Measurements from ENCODE around the gene DUSP28. TPM values are rescaled to one million over a fixed set of nuclear protein-coding genes. Genes with fewer than 3 reads are reported as not detected.

Gene DUSP28
- total RNA-seq, 1 experiment from 2014 or later, result 4.9 TPM

DNA sequence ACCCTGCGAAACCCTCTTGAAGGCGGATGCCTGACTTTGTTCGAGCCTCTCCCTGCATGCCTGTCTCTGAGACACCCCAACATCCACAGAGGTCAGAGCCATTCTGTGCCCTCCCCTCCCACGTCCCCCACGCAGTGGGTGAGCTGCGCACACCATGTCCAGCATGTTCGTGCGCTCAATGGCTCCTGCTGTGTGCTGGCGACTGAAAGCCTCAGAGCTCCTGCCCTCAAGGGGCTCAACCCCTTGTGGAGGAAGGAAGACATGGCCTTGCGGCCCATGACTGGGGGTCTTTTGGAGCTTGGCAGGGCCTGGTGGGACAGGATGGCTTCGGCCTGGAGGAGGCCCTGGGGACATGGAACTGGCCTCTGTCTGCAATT lies 48.1 kb upstream of the DUSP28 start:
- Histone ChIP-seq H3K9me3 (ENCODE audit: low read depth, low read length, poor library complexity, severe bottlenecking) (no peaks in the 10 kb centered on the region), H3K36me3 (ENCODE audit: insufficient read depth, low read length, poor library complexity, severe bottlenecking) (no peaks in the 10 kb centered on the region), H3K4me3 (ENCODE audit: low read depth, low read length, poor library complexity, severe bottlenecking) (no peak overlapping the region), H3K27me3 (replicated peaks; ENCODE audit: insufficient read depth, low read depth, low read length, poor library complexity) (no peaks in the 10 kb centered on the region), H3K27ac (ENCODE audit: low read depth, low read length, poor library complexity, severe bottlenecking) (no peak overlapping the region), H3K4me1 (ENCODE audit: insufficient read depth, low read length, poor library complexity, severe bottlenecking) (no peaks in the 10 kb centered on the region)
- no TSS peak for BruUV-seq (replicated peaks)
- ChIA-PET CTCF (no interaction called here), POLR2A (ENCODE audit: low non-redundant PET) (no interaction called here)
- intact Hi-C loops (cut with micrococcal nuclease; ENCODE audit: unreplicated experiment), result no loop called here
- TF ChIP-seq CTCF (conservative IDR thresholded peaks at IDR 0.05; ENCODE audit: low read depth, low read length) (no peak), EZH2 (IDR thresholded peaks at IDR 0.05; ENCODE audit: borderline replicate concordance, low read depth, low read length, poor library complexity, severe bottlenecking) (no peak)
- no peak for DNase-seq (ENCODE audit: low spot score)

DNA sequence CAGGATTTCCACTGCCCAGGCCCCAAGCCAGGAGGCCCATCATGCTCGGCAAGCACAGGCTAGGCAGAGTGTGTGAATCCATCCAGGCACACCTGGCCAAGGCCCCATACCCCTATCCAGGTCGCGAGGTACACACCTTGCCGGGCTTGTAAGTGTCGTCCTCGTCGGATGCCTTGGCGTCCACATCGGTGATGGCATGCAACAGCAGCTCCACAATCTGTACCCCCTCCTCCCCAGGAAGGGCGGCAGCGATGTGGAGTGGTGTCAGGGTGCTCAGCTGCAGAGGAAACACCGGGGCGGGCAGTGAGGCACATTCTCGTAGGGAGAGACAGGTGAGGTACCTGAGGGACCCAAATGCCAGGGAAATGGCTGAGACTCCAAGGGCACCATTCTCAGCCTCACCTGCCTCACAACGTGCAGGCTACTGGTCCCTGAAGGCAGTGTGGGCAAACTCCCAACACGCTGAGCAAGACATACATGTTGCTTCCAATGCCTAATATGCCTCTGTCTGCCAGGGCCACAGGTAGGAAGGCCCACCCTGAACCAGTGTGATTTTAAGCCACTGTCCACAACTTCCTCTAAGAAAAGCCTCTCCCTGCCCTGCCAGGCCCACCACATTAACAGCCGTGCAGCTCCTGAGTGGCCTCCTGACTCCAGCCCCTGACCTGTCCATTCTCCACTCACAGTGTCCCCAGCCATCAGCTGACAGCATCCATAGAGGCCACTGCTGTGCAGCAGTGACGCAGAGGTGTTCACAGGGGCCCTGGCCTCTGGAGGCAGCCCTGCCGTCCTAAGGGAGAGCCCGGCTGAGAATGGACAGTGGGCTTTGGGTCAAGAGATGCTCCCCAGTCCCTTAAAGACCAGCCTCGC lies 47.3 kb upstream of the DUSP28 start:
- no peak for DNase-seq (ENCODE audit: low spot score)
- POLR2A ChIA-PET (ENCODE audit: low non-redundant PET), result no interaction called here
- intact Hi-C loops (cut with micrococcal nuclease; ENCODE audit: unreplicated experiment), result no loop called here

DNA sequence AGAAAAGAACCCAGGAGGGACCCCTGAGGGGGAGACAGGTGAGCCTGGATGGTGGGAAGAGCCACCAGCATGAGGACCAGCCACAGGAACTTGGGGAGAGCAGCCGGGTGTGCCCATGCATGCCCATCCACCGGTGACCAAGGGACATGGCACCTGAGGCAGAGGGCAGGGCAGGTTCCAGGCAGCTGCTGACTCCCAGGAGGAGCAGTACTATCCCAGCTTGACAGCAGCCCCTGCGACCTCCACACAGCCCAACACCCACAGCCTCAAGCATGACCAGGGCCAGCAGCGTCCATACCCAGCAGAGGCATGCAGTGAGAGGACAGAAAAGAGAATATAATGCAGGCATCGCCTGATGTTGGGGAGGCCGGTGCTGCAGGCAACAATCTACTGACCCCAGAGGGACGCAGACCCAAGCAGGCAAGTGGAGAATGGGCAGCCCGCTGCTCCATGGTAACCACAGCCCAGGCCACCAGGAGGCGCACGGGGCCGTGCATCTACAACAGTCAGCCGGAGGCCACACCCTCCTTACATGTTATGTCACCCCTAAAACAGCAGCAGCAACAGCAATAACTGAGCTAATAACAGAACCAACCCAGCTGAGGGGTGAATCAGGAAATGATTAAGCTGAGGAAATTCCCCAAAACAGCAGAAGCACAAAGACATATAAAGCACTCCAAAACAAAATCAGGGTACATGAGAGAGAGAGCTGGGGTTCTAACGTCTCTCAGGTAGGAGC lies 46.4 kb upstream of the DUSP28 start:
- H3K27ac ChIP-seq (ENCODE audit: low read depth, low read length, poor library complexity, severe bottlenecking), result no peak overlapping the region
- ChIA-PET CTCF (interaction anchor here (0.6 to 0.8 kb wide), 3 partner anchors 48 to 327 kb away, joined by 3 to 4 read pairs (median 3); no protein-coding TSS in a partner anchor), POLR2A (ENCODE audit: low non-redundant PET) (no interaction called here)
- no peaks in the 10 kb centered on the region for H3K36me3 ChIP-seq (ENCODE audit: insufficient read depth, low read length, poor library complexity, severe bottlenecking)
- no TSS peak for BruUV-seq (replicated peaks)
- TF ChIP-seq CTCF (conservative IDR thresholded peaks at IDR 0.05; ENCODE audit: low read depth, low read length) (peak; percentile 89), EZH2 (IDR thresholded peaks at IDR 0.05; ENCODE audit: borderline replicate concordance, low read depth, low read length, poor library complexity, severe bottlenecking) (no peak)
- H3K4me3 ChIP-seq (ENCODE audit: low read depth, low read length, poor library complexity, severe bottlenecking), result no peak overlapping the region
- no peaks in the 10 kb centered on the region for H3K4me1 ChIP-seq (ENCODE audit: insufficient read depth, low read length, poor library complexity, severe bottlenecking)
- peak; percentile 76 for DNase-seq (ENCODE audit: low spot score)
- no peaks in the 10 kb centered on the region for H3K9me3 ChIP-seq (ENCODE audit: low read depth, low read length, poor library complexity, severe bottlenecking)
- H3K27me3 ChIP-seq (replicated peaks; ENCODE audit: insufficient read depth, low read depth, low read length, poor library complexity), result no peaks in the 10 kb centered on the region
- intact Hi-C loops (cut with micrococcal nuclease; ENCODE audit: unreplicated experiment), result no loop called here

More for the DNA sequence above, 47.3 kb upstream of the DUSP28 start:
- CTCF ChIA-PET, result no interaction called here
- BruUV-seq (replicated peaks), result no TSS peak
- no peak for TF ChIP-seq EZH2 (IDR thresholded peaks at IDR 0.05; ENCODE audit: borderline replicate concordance, low read depth, low read length, poor library complexity, severe bottlenecking)
- TF ChIP-seq CTCF (conservative IDR thresholded peaks at IDR 0.05; ENCODE audit: low read depth, low read length), result no peak
- no peaks in the 10 kb centered on the region for H3K9me3 ChIP-seq (ENCODE audit: low read depth, low read length, poor library complexity, severe bottlenecking)
- no peak overlapping the region for H3K4me3 ChIP-seq (ENCODE audit: low read depth, low read length, poor library complexity, severe bottlenecking)
- no peak overlapping the region for H3K27ac ChIP-seq (ENCODE audit: low read depth, low read length, poor library complexity, severe bottlenecking)
- no peaks in the 10 kb centered on the region for H3K4me1 ChIP-seq (ENCODE audit: insufficient read depth, low read length, poor library complexity, severe bottlenecking)
- H3K36me3 ChIP-seq (ENCODE audit: insufficient read depth, low read length, poor library complexity, severe bottlenecking), result no peaks in the 10 kb centered on the region
- no peaks in the 10 kb centered on the region for H3K27me3 ChIP-seq (replicated peaks; ENCODE audit: insufficient read depth, low read depth, low read length, poor library complexity)

Data from A673 (cell line).